SHP77 treated with DMSO at 0.1 percent for 48 hours (cell line): Measurements from ENCODE around the gene PCSK6.
"Not testable (repeated sequence)": the region's sequence is repeated elsewhere in the genome, so short reads cannot be mapped to it uniquely, and the experiment has no call there.

Source experiments
- DNase-seq: peaks from one replicate; lab custom pipeline; 2025; lab: John Stamatoyannopoulos, UW

Gene PCSK6

GRCh38 chr15:101459579-101460300 lies 29.8 kb downstream of the PCSK6 start:
- DNase-seq: no peak

- DNase-seq: no peak
Measured at GRCh38 chr15:101458908-101459578, 30.5 kb downstream of the PCSK6 start.

GRCh38 chr15:101458158-101458900 lies 31.2 kb downstream of the PCSK6 start:
- DNase-seq: no peak

GRCh38 chr15:101457696-101458095 lies 31.8 kb downstream of the PCSK6 start:
- DNase-seq: no peak

GRCh38 chr15:101456057-101456739 lies 33.3 kb downstream of the PCSK6 start:
- DNase-seq: no peak

GRCh38 chr15:101455291-101456025 lies 34.0 kb downstream of the PCSK6 start:
- DNase-seq: no peak

GRCh38 chr15:101454781-101455180 lies 34.7 kb downstream of the PCSK6 start:
- DNase-seq: not testable (repeated sequence)

GRCh38 chr15:101454365-101454764 lies 35.1 kb downstream of the PCSK6 start:
- DNase-seq: no peak

- DNase-seq: no peak
Measured at GRCh38 chr15:101453123-101454120, 36.1 kb downstream of the PCSK6 start.

GRCh38 chr15:101452572-101452971 lies 36.9 kb downstream of the PCSK6 start:
- DNase-seq: no peak

GRCh38 chr15:101451846-101452245 lies 37.7 kb downstream of the PCSK6 start:
- no peak for DNase-seq

- DNase-seq: no peak
Measured at GRCh38 chr15:101451266-101451799, 38.2 kb downstream of the PCSK6 start.

GRCh38 chr15:101450403-101451265 lies 38.9 kb downstream of the PCSK6 start:
- no peak for DNase-seq

GRCh38 chr15:101449471-101450402 lies 39.8 kb downstream of the PCSK6 start:
- DNase-seq: no peak

GRCh38 chr15:101448336-101448735 lies 41.2 kb downstream of the PCSK6 start:
- DNase-seq: no peak

- no peak for DNase-seq
Measured at GRCh38 chr15:101447561-101448071, 41.9 kb downstream of the PCSK6 start.

- no peak for DNase-seq
Measured at GRCh38 chr15:101447168-101447533, 42.4 kb downstream of the PCSK6 start.
